GM19043 (cell line): ENCODE data around the gene SH3GL2.
A peak's percentile ranks its signal among the peaks of the same experiment; 100 is the strongest.

ENCODE experiments used
- ATAC-seq: cut with Tn5 transposase; IDR thresholded peaks from one replicate; pipeline ENCODE4 v1.9.1; 2021; ENCODE audit warnings: low read depth; ENCODE audit not compliant: unreplicated experiment

Gene SH3GL2

GRCh38 chr9:17800418-17800817 is 221.6 kb downstream of the SH3GL2 start:
- no peak for ATAC-seq

GRCh38 chr9:17802249-17802857 is 223.5 kb downstream of the SH3GL2 start:
- ATAC-seq, result no peak

- no peak for ATAC-seq
Observed at GRCh38 chr9:17807613-17808282, 228.9 kb downstream of the SH3GL2 start.

- ATAC-seq, result no peak
Observed at GRCh38 chr9:17810317-17810716, 231.5 kb downstream of the SH3GL2 start.

GRCh38 chr9:17810728-17811571 is 232.1 kb downstream of the SH3GL2 start:
- peak; percentile 65 for ATAC-seq

- ATAC-seq, result no peak
Observed at GRCh38 chr9:17813798-17814197, 234.9 kb downstream of the SH3GL2 start.

- no peak for ATAC-seq
Observed at GRCh38 chr9:17816431-17817027, 237.7 kb downstream of the SH3GL2 start.

GRCh38 chr9:17824191-17824590 is 245.3 kb downstream of the SH3GL2 start:
- ATAC-seq, result no peak

- no peak for ATAC-seq
Observed at GRCh38 chr9:17824616-17825264, 245.9 kb downstream of the SH3GL2 start.

GRCh38 chr9:17825265-17825659 is 246.4 kb downstream of the SH3GL2 start:
- ATAC-seq, result no peak

- no peak for ATAC-seq
Observed at GRCh38 chr9:17829064-17829463, 250.2 kb downstream of the SH3GL2 start.

- ATAC-seq, result no peak
Observed at GRCh38 chr9:17829812-17830385, 251.0 kb downstream of the SH3GL2 start.

GRCh38 chr9:17832812-17833211 is 253.9 kb downstream of the SH3GL2 start:
- no peak for ATAC-seq

- no peak for ATAC-seq
Observed at GRCh38 chr9:17833846-17834245, 255.0 kb downstream of the SH3GL2 start.

- ATAC-seq, result no peak
Observed at GRCh38 chr9:17837965-17838364, 259.1 kb downstream of the SH3GL2 start.

- no peak for ATAC-seq
Observed at GRCh38 chr9:17839776-17840175, 260.9 kb downstream of the SH3GL2 start.

- no peak for ATAC-seq
Observed at GRCh38 chr9:17843236-17843635, 264.4 kb downstream of the SH3GL2 start.
